Measurements from ENCODE around the gene CHD1. TPM values are rescaled to one million over a fixed set of nuclear protein-coding genes. Genes with fewer than 3 reads are reported as not detected.

CHD1 gene
- total RNA-seq, 2 donors from 2014 or later: 29.1 to 47.3 TPM

DNA sequence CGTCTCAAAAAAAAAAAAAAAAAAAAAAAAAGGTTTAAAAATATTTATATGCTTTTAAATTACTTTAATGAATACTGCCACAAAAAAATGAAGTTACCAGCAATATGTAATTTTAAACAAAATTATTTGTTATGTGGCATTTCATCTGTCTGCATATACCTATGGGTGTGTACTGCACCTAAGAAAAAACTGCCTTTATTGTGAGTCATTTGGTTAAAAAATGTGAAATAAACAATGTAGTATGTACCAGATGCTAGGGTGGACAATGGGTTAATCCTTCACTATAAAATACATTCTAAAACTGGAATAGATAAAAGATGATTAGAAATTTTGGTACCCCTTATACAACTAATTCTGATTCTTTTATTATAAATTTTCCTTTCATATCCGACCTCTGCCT lies 12.3 kb downstream of the CHD1 start:
- Histone ChIP-seq H3K36me3 (no peaks in the 10 kb centered on the region), H3K4me1 (no peaks in the 10 kb centered on the region), H3K9me3 (no peaks in the 10 kb centered on the region), H3K27me3 (no peaks in the 10 kb centered on the region), H3K9ac (ENCODE audit: low read depth in 2 of 2, low read length in 2 of 2) (no peak overlapping the region), H3K4me3 (no peak overlapping the region), H3K27ac (no peak overlapping the region)
- TF ChIP-seq, protein P1, sequence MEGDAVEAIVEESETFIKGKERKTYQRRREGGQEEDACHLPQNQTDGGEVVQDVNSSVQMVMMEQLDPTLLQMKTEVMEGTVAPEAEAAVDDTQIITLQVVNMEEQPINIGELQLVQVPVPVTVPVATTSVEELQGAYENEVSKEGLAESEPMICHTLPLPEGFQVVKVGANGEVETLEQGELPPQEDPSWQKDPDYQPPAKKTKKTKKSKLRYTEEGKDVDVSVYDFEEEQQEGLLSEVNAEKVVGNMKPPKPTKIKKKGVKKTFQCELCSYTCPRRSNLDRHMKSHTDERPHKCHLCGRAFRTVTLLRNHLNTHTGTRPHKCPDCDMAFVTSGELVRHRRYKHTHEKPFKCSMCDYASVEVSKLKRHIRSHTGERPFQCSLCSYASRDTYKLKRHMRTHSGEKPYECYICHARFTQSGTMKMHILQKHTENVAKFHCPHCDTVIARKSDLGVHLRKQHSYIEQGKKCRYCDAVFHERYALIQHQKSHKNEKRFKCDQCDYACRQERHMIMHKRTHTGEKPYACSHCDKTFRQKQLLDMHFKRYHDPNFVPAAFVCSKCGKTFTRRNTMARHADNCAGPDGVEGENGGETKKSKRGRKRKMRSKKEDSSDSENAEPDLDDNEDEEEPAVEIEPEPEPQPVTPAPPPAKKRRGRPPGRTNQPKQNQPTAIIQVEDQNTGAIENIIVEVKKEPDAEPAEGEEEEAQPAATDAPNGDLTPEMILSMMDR (IDR thresholded peaks at IDR 0.05): no peak
- no peak for DNase-seq
- intact Hi-C loops (cut with DNase I): no loop called here

DNA sequence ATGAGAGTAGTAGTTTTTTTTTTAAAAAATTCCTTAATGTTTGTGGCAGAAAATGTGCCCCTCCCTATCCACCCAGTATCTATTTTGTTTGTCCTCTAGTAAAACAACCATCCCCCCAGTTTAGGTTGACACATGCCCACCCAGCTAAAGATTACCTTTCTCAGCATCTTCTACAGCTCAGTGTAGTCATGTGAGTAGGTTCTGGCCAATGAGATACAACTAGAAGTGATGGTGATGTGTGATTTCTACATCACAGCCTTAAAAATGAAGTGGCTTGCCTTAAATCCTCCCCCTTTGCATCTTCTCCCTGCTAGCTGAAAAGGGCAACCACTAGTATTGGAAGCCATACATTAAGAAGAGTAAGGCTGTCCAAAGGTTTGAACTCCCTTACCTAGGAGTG lies 14.9 kb downstream of the CHD1 start:
- Histone ChIP-seq H3K4me3 (no peak overlapping the region), H3K36me3 (no peaks in the 10 kb centered on the region), H3K4me1 (no peaks in the 10 kb centered on the region), H3K27ac (no peak overlapping the region), H3K27me3 (no peaks in the 10 kb centered on the region), H3K9me3 (no peaks in the 10 kb centered on the region), H3K9ac (ENCODE audit: low read depth in 2 of 2, low read length in 2 of 2) (no peak overlapping the region)
- no peak for DNase-seq
- TF ChIP-seq, protein P1 (IDR thresholded peaks at IDR 0.05): no peak
- intact Hi-C loops (cut with DNase I): no loop called here

DNA sequence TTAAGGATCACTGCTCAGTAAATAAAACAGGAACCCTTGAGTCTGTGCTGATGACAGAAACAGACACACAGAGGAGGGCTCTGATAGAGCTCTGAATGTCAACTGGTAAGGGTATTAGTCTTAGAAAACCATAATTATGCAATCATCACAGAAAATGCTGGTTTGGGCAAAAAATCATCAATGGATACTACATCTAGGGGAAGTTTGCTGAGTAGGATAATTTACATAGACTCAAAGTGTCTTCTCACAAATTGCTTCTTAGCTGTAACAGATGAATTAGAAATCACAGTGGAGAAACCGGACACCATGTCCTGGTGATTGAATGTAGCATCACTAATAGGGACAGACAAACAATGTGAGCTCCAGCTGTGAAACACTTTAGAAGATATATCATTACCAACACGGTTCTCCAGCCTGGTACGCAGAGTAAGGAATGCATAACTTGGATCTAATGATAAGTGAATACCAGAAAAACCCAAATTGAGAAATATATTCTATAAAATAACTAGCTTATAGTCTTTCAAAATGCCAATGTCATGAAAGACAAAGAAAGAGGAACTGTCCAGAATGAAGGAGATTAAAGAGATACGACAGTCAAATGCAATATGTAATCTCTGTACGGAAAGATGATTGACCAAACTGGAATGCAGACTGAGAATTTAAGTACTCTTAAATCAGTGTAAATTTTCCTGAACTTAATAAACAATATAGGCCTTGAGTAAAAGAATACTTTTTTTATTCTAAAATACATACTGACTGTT lies 17.3 kb downstream of the CHD1 start:
- no peak overlapping the region for H3K4me3 ChIP-seq
- no peaks in the 10 kb centered on the region for H3K36me3 ChIP-seq
- H3K27me3 ChIP-seq: no peaks in the 10 kb centered on the region
- H3K4me1 ChIP-seq: no peaks in the 10 kb centered on the region
- H3K9ac ChIP-seq (ENCODE audit: low read depth in 2 of 2, low read length in 2 of 2): no peak overlapping the region
- intact Hi-C loops (cut with DNase I): no loop called here
- TF ChIP-seq, protein P1 (IDR thresholded peaks at IDR 0.05): no peak
- H3K27ac ChIP-seq: no peak overlapping the region
- H3K9me3 ChIP-seq: no peaks in the 10 kb centered on the region
- no peak for DNase-seq

DNA sequence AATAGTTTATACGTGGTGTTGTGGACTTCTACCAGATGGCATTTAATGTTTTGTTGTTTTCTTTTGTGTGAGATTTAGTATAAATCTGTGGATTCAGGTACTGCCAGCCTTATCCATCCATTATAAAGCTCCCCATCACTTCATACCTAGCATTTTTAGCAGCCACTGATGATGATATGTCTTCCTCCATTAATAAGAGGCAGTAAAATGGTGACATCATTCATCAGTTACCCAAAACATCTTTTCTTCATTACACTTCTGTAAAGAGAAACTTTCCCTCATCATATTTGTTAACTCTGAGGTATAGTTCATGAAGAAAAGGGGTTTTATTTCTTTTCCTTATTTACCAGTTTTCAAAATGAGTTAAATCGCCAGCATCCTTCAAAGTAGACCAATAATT lies 19.4 kb downstream of the CHD1 start:
- TF ChIP-seq, protein P1 (IDR thresholded peaks at IDR 0.05): no peak
- no peaks in the 10 kb centered on the region for H3K4me1 ChIP-seq
- intact Hi-C loops (cut with DNase I): loop anchor here (5.0 kb wide), 2 partner anchors 123 to 153 kb away; no protein-coding TSS in a partner anchor

DNA sequence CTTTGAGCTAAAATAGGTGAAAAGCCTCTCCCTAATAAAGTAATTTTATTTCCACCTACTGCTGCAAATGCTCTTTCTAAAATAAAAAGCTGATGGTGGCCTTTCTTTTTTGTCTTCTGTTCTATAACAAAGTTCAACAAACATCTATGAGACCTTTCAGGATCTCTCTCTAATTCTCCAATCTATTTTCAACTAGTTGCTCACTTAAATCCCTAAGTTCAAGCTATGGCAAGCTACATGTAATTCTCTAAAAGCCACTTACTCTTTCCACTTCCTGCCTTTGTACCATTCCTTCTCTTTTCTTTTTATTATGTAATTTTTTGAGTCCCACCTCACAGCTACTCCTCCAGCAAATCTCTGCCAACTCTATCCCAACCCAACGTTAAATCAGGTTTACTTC lies 20.9 kb downstream of the CHD1 start:
- Histone ChIP-seq H3K4me1 (no peaks in the 10 kb centered on the region), H3K36me3 (no peaks in the 10 kb centered on the region), H3K9ac (ENCODE audit: low read depth in 2 of 2, low read length in 2 of 2) (no peak overlapping the region), H3K27me3 (no peaks in the 10 kb centered on the region), H3K4me3 (no peak overlapping the region), H3K9me3 (no peaks in the 10 kb centered on the region), H3K27ac (no peak overlapping the region)
- TF ChIP-seq, protein P1 (IDR thresholded peaks at IDR 0.05): no peak
- DNase-seq: no peak
- intact Hi-C loops (cut with DNase I): loop anchor here (5.0 kb wide), 2 partner anchors 124 to 154 kb away; no protein-coding TSS in a partner anchor

More for the DNA sequence above, 19.4 kb downstream of the CHD1 start:
- Histone ChIP-seq H3K4me3 (no peak overlapping the region), H3K9ac (ENCODE audit: low read depth in 2 of 2, low read length in 2 of 2) (no peak overlapping the region), H3K9me3 (no peaks in the 10 kb centered on the region), H3K36me3 (no peaks in the 10 kb centered on the region), H3K27ac (no peak overlapping the region), H3K27me3 (no peaks in the 10 kb centered on the region)
- no peak for DNase-seq
